H9 (cell line): Measurements from ENCODE around the gene NPC1L1. TPM values are rescaled to one million over a fixed set of nuclear protein-coding genes. Genes with fewer than 3 reads are reported as not detected.

ENCODE experiments used
- DNase-seq: peaks from one replicate; pipeline ENCODE4 v3.0.0-alpha.2; 2017
- H2AFZ ChIP-seq: one replicate; pipeline ENCODE4 v1.6.1; 2013; ENCODE audit warnings: mild to moderate bottlenecking, low read length, control low read depth, moderate library complexity
- H2AK5ac ChIP-seq: 2 replicates; pipeline ENCODE4 v1.6.1; 2013; ENCODE audit warnings: low read length, control low read depth, mixed read lengths; ENCODE audit not compliant: insufficient read length
- H2BK120ac ChIP-seq: one replicate; pipeline ENCODE4 v1.6.1; 2013; ENCODE audit warnings: low read depth, mild to moderate bottlenecking, low read length, control low read depth, inconsistent platforms; ENCODE audit not compliant: poor library complexity, severe bottlenecking
- H2BK12ac ChIP-seq: 2 replicates; pipeline ENCODE4 v1.6.1; 2013; ENCODE audit warnings: low read length, control low read depth, mixed read lengths, low read depth; ENCODE audit not compliant: insufficient read length
- H2BK15ac ChIP-seq: 2 replicates; pipeline ENCODE4 v1.6.1; 2013; ENCODE audit warnings: low read depth, low read length, control low read depth
- H2BK20ac ChIP-seq: one replicate; pipeline ENCODE4 v1.6.1; 2013; ENCODE audit warnings: low read depth, mild to moderate bottlenecking, low read length, control low read depth, inconsistent platforms; ENCODE audit not compliant: poor library complexity, severe bottlenecking
- H2BK5ac ChIP-seq: 2 replicates; pipeline ENCODE4 v1.6.1; 2013; ENCODE audit warnings: low read length, control low read depth, mixed read lengths; ENCODE audit not compliant: insufficient read length
- H3K14ac ChIP-seq: 2 replicates; pipeline ENCODE4 v1.6.1; 2013; ENCODE audit warnings: low read length, control low read depth; ENCODE audit not compliant: insufficient read depth
- H3K18ac ChIP-seq: 2 replicates; pipeline ENCODE4 v1.6.1; 2013; ENCODE audit warnings: low read depth, mild to moderate bottlenecking, mixed read lengths, low read length, control low read depth; ENCODE audit not compliant: insufficient read length
- H3K23ac ChIP-seq: 2 replicates; pipeline ENCODE4 v1.6.1; 2013; ENCODE audit warnings: low read length, control low read depth, mixed read lengths, low read depth; ENCODE audit not compliant: insufficient read length
- H3K23me2 ChIP-seq: 2 replicates; pipeline ENCODE4 v1.6.1; 2013; ENCODE audit warnings: low read depth, mild to moderate bottlenecking, mixed read lengths, low read length, control low read depth; ENCODE audit not compliant: insufficient read length, poor library complexity, severe bottlenecking
- H3K27ac ChIP-seq: 2 replicates; pipeline ENCODE4 v1.5.1; 2013; ENCODE audit warnings: low read length, control low read depth, mixed read lengths, low read depth; ENCODE audit not compliant: insufficient read length
- H3K27me3 ChIP-seq: 2 replicates; pipeline ENCODE4 v1.6.1; 2013; ENCODE audit warnings: low read length, control low read depth, inconsistent platforms; ENCODE audit not compliant: insufficient read depth
- H3K4ac ChIP-seq: 2 replicates; pipeline ENCODE4 v1.6.1; 2013; ENCODE audit warnings: low read depth, mild to moderate bottlenecking, control low read depth, inconsistent platforms, low read length, moderate library complexity
- H3K4me1 ChIP-seq: 2 replicates; pipeline ENCODE4 v1.6.1; 2013; ENCODE audit warnings: low read length, control low read depth, inconsistent platforms; ENCODE audit not compliant: insufficient read depth
- H3K4me2 ChIP-seq: 2 replicates; pipeline ENCODE4 v1.6.1; 2013; ENCODE audit warnings: low read length, control low read depth, mixed read lengths; ENCODE audit not compliant: insufficient read length, insufficient read depth
- H3K56ac ChIP-seq: 2 replicates; pipeline ENCODE4 v1.6.1; 2013; ENCODE audit warnings: low read depth, mild to moderate bottlenecking, mixed read lengths, low read length, control low read depth; ENCODE audit not compliant: insufficient read length
- H3K79me1 ChIP-seq: 2 replicates; pipeline ENCODE4 v1.6.1; 2013; ENCODE audit warnings: low read depth, mild to moderate bottlenecking, moderate library complexity, low read length, control low read depth, inconsistent platforms; ENCODE audit not compliant: insufficient read depth, poor library complexity, severe bottlenecking
- H3K79me2 ChIP-seq: 2 replicates; pipeline ENCODE4 v1.6.1; 2013; ENCODE audit warnings: low read length, control low read depth, inconsistent platforms; ENCODE audit not compliant: insufficient read depth
- H3K9ac ChIP-seq: 2 replicates; pipeline ENCODE4 v1.6.1; 2013; ENCODE audit warnings: low read length, control low read depth, mixed read lengths; ENCODE audit not compliant: insufficient read length; ENCODE audit errors: extremely low read depth
- H3K9me3 ChIP-seq: one replicate; pipeline ENCODE4 v1.6.1; 2013; ENCODE audit warnings: low read depth, low read length, inconsistent platforms; ENCODE audit not compliant: control insufficient read depth
- H3T11ph ChIP-seq: one replicate; pipeline ENCODE4 v1.6.1; 2013; ENCODE audit warnings: mild to moderate bottlenecking, low read length, control low read depth, inconsistent platforms
- H4K20me1 ChIP-seq: one replicate; pipeline ENCODE4 v1.6.1; 2013; ENCODE audit not compliant: control insufficient read depth, insufficient read length, insufficient read depth
- H4K5ac ChIP-seq: 2 replicates; pipeline ENCODE4 v1.6.1; 2013; ENCODE audit warnings: low read depth, mild to moderate bottlenecking, mixed read lengths, low read length, control low read depth; ENCODE audit not compliant: insufficient read length
- H4K8ac ChIP-seq: replicated peaks from 2 replicates; pipeline ENCODE4 v1.6.1; 2013; ENCODE audit warnings: low read length, control low read depth, mixed read lengths, low read depth; ENCODE audit not compliant: insufficient read length
- H4K91ac ChIP-seq: 2 replicates; pipeline ENCODE4 v1.6.1; 2013; ENCODE audit warnings: low read depth, mild to moderate bottlenecking, moderate library complexity, mixed read lengths, low read length, control low read depth; ENCODE audit not compliant: insufficient read length
- H3K27ac Mint-ChIP-seq, 3 experiments: 2 replicates in 2 of 3; 3 replicates in 1 of 3; pipeline ENCODE4 v1.8.0; 2020 to 2021; ENCODE audit warnings: mixed read lengths in 3 of 3, mild to moderate bottlenecking in 1 of 3, moderate library complexity in 1 of 3
- H3K27me3 Mint-ChIP-seq: 2 replicates; pipeline ENCODE4 v1.8.0; 2021; ENCODE audit warnings: low read depth, mild to moderate bottlenecking, moderate library complexity, mixed read lengths
- H3K36me3 Mint-ChIP-seq, 3 experiments: 2 replicates in 2 of 3; 3 replicates in 1 of 3; pipeline ENCODE4 v1.8.0; 2020 to 2021; ENCODE audit warnings: low read depth in 3 of 3, mixed read lengths in 3 of 3; ENCODE audit not compliant: insufficient read depth in 1 of 3
- H3K4me1 Mint-ChIP-seq, 2 experiments: 2 replicates each; pipeline ENCODE4 v1.8.0; 2020; ENCODE audit warnings: mixed read lengths in 2 of 2
- H3K4me3 Mint-ChIP-seq, 2 experiments: 2 replicates in 1 of 2; 3 replicates in 1 of 2; pipeline ENCODE4 v1.8.0; 2020 to 2021; ENCODE audit warnings: mild to moderate bottlenecking in 2 of 2, mixed read lengths in 2 of 2, moderate library complexity in 1 of 2
- H3K9me3 Mint-ChIP-seq, 2 experiments: 2 replicates in 1 of 2; 3 replicates in 1 of 2; pipeline ENCODE4 v1.8.0; 2020; ENCODE audit warnings: mild to moderate bottlenecking in 2 of 2, mixed read lengths in 2 of 2, moderate library complexity in 1 of 2
- CTCF ChIP-seq: fragments of 200-600 bp; sonication (generic); conservative IDR thresholded peaks from 3 replicates; pipeline ENCODE4 v1.8.0; 2021; ENCODE audit warnings: antibody characterized with exemption, mild to moderate bottlenecking
- WGBS: extraction: QIAGEN DNeasy Blood & Tissue Kit; methylation state at CpG from one replicate; pipeline ENCODE4 v1.1.7; 2013; ENCODE audit warnings: missing lambda C conversion rate, low lambda C conversion rate, mixed read lengths; ENCODE audit not compliant: insufficient read length; ENCODE audit errors: extremely low coverage; 5-methylcytosine and 5-hydroxymethylcytosine counted together
- total RNA-seq: library from RNA; stranded (reverse); gene quantifications from 2 replicates; pipeline ENCODE4 v1.2.1, GENCODE V29; 2021

NPC1L1 gene
- total RNA-seq, 1 experiment from 2014 or later = 0.11 TPM

GRCh38 chr7:44531421-44532380, 9.4 kb downstream of the NPC1L1 start:
- no peak overlapping the region for H4K91ac ChIP-seq
- DNase-seq = no peak
- Mint-ChIP-seq H3K36me3 (no peaks in the 10 kb centered on the region; a peak in 1 of 7 replicates), H3K9me3 (peaks cover 3 to 9% of the 10 kb centered on the region in 2 experiments), H3K4me3 (no peak overlapping the region), H3K4me1 (peaks cover 0 to 4% of the 10 kb centered on the region in 2 experiments; a peak in 1 of 4 replicates), H3K27me3 (peaks cover 2% of the 10 kb centered on the region), H3K27ac (no peak overlapping the region)
- H3K79me1 ChIP-seq = no peaks in the 10 kb centered on the region
- H3K4me2 ChIP-seq = no peak overlapping the region
- H3K4ac ChIP-seq = no peak overlapping the region
- no peak overlapping the region for H3K18ac ChIP-seq
- H3K9me3 ChIP-seq = no peaks in the 10 kb centered on the region
- no peak overlapping the region for H2AFZ ChIP-seq
- no peaks in the 10 kb centered on the region for H3K23me2 ChIP-seq
- no peak overlapping the region for H3K9ac ChIP-seq
- TF ChIP-seq CTCF = no peak
- no peak overlapping the region for H2BK20ac ChIP-seq
- no peak overlapping the region for H2BK120ac ChIP-seq
- no peak overlapping the region for H2BK15ac ChIP-seq
- H2BK5ac ChIP-seq = no peak overlapping the region
- H3K4me1 ChIP-seq = no peaks in the 10 kb centered on the region
- no peaks in the 10 kb centered on the region; the same call in 1 of the 2 replicates for H3K27me3 ChIP-seq
- H3K56ac ChIP-seq = no peak overlapping the region
- H4K20me1 ChIP-seq = no peaks in the 10 kb centered on the region
- no peak overlapping the region for H4K8ac ChIP-seq
- no CpG with 5 or more reads among the region's 17 CpGs for WGBS
- no peak overlapping the region for H3K27ac ChIP-seq
- H3K23ac ChIP-seq = no peak overlapping the region
- H3T11ph ChIP-seq = no peak overlapping the region
- no peak overlapping the region for H2BK12ac ChIP-seq
- H3K79me2 ChIP-seq = no peaks in the 10 kb centered on the region
- H4K5ac ChIP-seq = no peak overlapping the region
- no peak overlapping the region for H2AK5ac ChIP-seq
- no peak overlapping the region for H3K14ac ChIP-seq
